Measurements from ENCODE around the gene TRMT10C. TPM values are rescaled to one million over a fixed set of nuclear protein-coding genes. Genes with fewer than 3 reads are reported as not detected.

The TRMT10C gene
- 17.7 and 27.6 TPM in 2 replicates for total RNA-seq

DNA sequence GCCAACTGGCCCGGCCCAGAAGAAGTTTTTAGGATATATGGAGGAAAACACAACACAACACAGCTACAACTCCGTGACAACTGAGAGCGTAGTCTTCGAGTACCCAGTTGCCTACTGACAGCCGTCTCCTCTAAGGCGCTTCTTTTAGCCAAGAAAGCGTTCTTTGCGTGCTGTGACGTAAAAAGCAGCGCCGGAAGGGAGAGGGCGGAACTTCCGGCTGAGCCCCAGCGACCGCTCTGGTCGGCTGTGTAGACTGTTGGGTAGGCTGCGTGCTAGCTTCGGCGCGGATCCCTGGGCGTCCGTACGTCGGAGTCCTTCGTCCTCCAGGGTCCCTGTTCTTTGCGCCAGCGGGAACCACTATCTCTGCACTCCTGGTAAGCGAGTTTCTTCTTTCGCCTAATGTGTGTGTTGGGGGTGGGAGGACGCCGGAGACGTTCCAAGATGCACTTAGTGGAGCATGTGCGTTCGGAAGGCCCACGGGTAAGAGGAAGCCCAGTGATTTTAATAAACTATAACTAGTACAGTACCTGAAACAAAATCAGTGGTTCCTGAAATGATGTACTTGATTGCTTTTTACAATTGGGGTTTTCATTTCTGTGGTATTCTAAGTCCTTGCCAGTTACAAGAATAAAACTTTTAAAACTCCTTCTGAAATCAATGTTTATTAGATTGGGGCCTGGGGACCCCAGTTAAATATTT, at the start of gene TRMT10C:
TSS of gene TRMT10C (plus strand) at position 239 of the 699 bp plus-strand sequence. CDS start 2,914 bp downstream, outside the sequence.

DNA sequence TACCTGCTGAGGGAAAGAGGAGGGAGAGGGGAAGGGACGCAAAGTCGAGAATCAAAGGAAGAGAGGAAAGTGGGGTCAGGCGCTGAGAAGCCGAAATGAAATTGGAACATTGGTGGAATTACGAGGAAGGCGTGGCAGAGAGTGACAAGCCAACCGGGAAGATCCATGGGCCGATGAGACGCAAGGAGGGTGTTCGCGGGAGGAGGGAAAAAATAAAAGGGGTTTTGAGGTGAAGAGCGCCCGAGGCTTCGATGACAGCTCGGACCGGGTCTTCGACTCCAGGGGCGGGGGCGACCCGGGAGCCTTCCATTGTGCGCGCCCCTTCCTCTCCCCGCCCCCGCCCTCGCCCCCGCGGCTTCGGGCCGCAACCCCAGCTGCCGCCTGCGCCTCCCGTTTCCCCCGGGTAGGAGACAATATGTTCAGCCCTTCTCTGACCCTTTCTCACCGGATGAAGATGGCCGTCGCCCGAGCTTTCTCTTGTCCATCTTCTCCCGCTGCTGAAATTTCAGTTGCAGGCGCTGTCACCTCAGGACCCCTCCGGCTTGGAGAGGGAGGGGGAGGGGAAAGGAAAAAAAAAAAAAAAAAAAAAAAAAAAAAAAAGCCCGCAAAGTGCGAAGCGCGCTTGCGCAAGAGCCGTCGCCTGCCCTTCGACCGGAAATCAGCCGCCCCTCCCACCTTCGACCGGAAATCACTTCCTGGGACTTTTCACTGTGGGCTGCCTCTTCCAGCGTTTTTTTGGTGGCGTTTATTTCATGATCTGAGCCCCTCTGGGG, 48.8 kb upstream of the TRMT10C start, which contains the start of gene SENP7:
TSS of gene SENP7 (minus strand) at position 567 of the 773 bp plus-strand sequence. CDS start at position 485, 82 bp downstream.

DNA sequence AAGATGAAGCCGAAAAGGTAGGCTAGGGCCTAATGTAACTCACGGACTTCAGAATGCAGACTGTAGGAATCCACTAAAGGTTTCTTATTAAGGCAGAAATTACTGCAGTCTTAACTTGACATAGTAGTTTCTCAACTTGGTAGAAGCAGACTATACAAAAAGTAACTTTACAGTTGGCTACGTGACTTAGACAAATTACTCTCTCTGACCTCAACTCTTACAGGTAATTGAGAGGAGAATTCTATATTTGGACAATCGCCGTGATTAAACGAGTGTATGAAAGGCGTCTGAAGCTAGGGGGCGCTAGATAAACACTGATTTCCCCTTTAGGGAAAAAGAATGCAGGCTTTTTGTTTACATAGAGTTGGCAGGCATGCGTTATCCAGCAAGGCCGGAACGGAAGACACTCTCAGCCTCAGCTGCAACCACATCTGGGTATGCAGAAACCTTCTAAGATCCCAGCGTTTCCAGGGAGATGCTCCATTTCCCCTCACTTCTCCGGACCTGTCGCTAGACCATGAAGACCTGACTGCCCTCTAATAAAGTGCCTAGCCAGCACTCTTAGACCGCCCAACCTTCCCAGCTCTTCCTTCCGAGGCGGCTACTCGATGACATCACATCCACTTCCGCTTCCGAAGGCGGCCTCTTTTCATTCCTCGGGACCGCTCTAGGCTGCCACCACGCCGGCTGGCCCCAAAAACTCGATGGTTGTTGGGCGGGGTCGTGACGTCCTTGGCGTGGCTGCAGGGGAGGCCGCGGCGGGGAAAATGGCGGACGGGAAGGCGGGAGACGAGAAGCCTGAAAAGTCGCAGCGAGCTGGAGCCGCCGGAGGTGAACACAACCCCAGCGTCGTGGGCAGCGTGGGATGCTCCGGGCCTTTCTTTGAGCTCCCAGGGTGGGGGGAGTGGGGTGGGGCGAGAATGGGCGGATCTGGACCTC, 12.1 kb downstream of the TRMT10C start, which contains the start of gene PCNP:
TSS of gene PCNP (plus strand) at position 732 of the 939 bp plus-strand sequence. CDS start at position 768, 36 bp downstream.

Small RNAs within 50 kb of the gene (small RNA-seq; reads per million reads assigned to genes)
- not detected for gene RNU6-1256P (ENCODE audit: low replicate concordance)

Other genes with a start within 250 kb of the TRMT10C start
- gene IMPG2, start 241.3 kb upstream of the TRMT10C start, total RNA-seq, result 0.14 and 0.22 TPM in 2 replicates
- gene SENP7, start 48.7 kb upstream of the TRMT10C start, total RNA-seq, result 10.6 and 11.4 TPM in 2 replicates
- 82.7 and 85.8 TPM in 2 replicates for gene PCNP, start 12.3 kb downstream of the TRMT10C start, total RNA-seq
- 18.8 and 30.4 TPM in 2 replicates for gene ZBTB11, start 115.3 kb downstream of the TRMT10C start, total RNA-seq
- gene RPL24, start 124.8 kb downstream of the TRMT10C start, total RNA-seq, result 1,135 and 1,308 TPM in 2 replicates
- 8.3 and 24.6 TPM in 2 replicates for gene CEP97, start 162.7 kb downstream of the TRMT10C start, total RNA-seq
- 10.9 and 16.8 TPM in 2 replicates for gene NXPE3, start 217.3 kb downstream of the TRMT10C start, total RNA-seq